Measurements from ENCODE around the gene AGAP6.
"Not testable (repeated sequence)": the region's sequence is repeated elsewhere in the genome, so short reads cannot be mapped to it uniquely, and the experiment has no call there.

DNA sequence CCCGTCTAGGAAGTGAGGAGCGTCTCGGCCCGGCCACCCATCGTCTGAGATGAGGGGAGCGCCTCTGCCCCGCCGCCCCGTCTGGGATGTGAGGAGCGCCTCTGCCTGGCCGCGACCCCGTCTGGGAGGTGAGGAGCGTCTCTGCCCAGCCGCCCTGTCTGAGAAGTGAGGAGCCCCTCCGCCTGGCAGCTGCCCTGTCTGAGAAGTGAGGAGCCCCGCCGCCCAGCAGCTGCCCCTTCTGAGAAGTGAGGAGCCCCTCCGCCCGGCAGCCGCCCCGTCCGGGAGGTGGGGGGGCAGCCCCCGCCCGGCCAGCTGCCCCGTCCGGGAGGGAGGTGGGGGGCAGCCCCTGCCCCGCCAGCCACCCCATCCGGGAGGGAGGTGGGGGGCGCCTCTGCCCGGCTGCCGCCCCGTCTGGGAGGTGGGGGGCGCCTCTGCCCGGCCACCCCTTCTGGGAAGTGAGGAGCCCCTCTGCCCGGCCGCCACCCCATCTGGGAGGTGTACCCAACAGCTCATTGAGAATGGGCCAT, 17.8 kb upstream of the AGAP6 start:
- TF ChIP-seq POLR2A, POLR2AphosphoS5 (IDR thresholded peaks at IDR 0.05; ENCODE audit: low read depth, low read length): not testable (repeated sequence)

Measured in GM12892 (cell line).